Epidermal melanocyte (primary cell): ENCODE measurements around the gene RIC3.
A peak's percentile ranks its signal among the peaks of the same experiment; 100 is the strongest.

ENCODE experiments used
- DNase-seq: peaks from one replicate; pipeline ENCODE4 v3.0.0; 2011; ENCODE audit warnings: low spot score; ENCODE audit not compliant: insufficient read length

The RIC3 gene

GRCh38 chr11:8168485-8169257, at the start of gene RIC3:
TSS of gene RIC3 (minus strand) at chr11:8169025. CDS start at chr11:8168989, 36 bp downstream.
- no peak for DNase-seq

- no peak for DNase-seq
Observed at GRCh38 chr11:8218409-8218808, 49.6 kb upstream of the RIC3 start.

GRCh38 chr11:8217926-8218325, 49.1 kb upstream of the RIC3 start:
- no peak for DNase-seq

- no peak for DNase-seq
Observed at GRCh38 chr11:8217136-8217535, 48.3 kb upstream of the RIC3 start.

GRCh38 chr11:8213376-8213775, 44.6 kb upstream of the RIC3 start:
- no peak for DNase-seq

GRCh38 chr11:8209208-8209807, 40.5 kb upstream of the RIC3 start:
- DNase-seq = no peak

GRCh38 chr11:8207080-8208000, 38.5 kb upstream of the RIC3 start:
- no peak for DNase-seq

GRCh38 chr11:8206251-8207079, 37.6 kb upstream of the RIC3 start:
- no peak for DNase-seq

GRCh38 chr11:8205566-8205965, 36.7 kb upstream of the RIC3 start:
- DNase-seq = no peak

GRCh38 chr11:8204596-8204995, 35.8 kb upstream of the RIC3 start:
- no peak for DNase-seq

- DNase-seq = no peak
Observed at GRCh38 chr11:8204025-8204424, 35.2 kb upstream of the RIC3 start.

GRCh38 chr11:8203414-8203715, 34.5 kb upstream of the RIC3 start:
- no peak for DNase-seq

- no peak for DNase-seq
Observed at GRCh38 chr11:8202516-8203413, 33.9 kb upstream of the RIC3 start.

- no peak for DNase-seq
Observed at GRCh38 chr11:8201644-8202365, 33.0 kb upstream of the RIC3 start.

- DNase-seq = no peak
Observed at GRCh38 chr11:8199676-8200075, 30.9 kb upstream of the RIC3 start.

- no peak for DNase-seq
Observed at GRCh38 chr11:8196749-8197148, 27.9 kb upstream of the RIC3 start.

GRCh38 chr11:8194956-8195355, 26.1 kb upstream of the RIC3 start:
- no peak for DNase-seq

GRCh38 chr11:8192896-8193209, 24.0 kb upstream of the RIC3 start:
- DNase-seq = no peak

- peak; percentile 76 for DNase-seq
Observed at GRCh38 chr11:8192016-8192895, 23.4 kb upstream of the RIC3 start.
